Measurements from ENCODE around the gene UTP18.

UTP18 gene

DNA sequence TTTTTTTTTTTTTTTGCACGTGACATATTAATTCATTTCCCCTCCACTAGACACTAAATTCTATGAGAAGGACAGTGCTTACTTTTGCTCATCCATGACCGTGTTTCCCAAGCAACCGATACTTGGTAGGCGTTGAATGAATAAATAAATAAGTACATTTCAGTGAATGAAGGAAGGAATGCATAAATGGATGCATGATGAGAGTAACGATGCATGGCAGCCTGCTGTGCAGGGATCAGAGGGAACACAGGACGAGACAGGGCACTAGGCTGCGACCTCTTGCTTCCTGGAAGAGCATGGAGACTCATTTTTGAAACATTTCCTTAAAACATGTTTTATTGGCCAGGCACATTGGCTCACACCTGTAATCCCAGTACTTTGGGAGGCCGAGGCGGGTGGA is 84.2 kb downstream of the UTP18 start:
- no peak for DNase-seq
- intact Hi-C loops (cut with DNase I; ENCODE audit: low total_unique reads) = no loop called here
- peaks cover 0 to 3% of the 10 kb centered on the region in 2 donors for H3K27me3 ChIP-seq
- TF ChIP-seq, protein P1, sequence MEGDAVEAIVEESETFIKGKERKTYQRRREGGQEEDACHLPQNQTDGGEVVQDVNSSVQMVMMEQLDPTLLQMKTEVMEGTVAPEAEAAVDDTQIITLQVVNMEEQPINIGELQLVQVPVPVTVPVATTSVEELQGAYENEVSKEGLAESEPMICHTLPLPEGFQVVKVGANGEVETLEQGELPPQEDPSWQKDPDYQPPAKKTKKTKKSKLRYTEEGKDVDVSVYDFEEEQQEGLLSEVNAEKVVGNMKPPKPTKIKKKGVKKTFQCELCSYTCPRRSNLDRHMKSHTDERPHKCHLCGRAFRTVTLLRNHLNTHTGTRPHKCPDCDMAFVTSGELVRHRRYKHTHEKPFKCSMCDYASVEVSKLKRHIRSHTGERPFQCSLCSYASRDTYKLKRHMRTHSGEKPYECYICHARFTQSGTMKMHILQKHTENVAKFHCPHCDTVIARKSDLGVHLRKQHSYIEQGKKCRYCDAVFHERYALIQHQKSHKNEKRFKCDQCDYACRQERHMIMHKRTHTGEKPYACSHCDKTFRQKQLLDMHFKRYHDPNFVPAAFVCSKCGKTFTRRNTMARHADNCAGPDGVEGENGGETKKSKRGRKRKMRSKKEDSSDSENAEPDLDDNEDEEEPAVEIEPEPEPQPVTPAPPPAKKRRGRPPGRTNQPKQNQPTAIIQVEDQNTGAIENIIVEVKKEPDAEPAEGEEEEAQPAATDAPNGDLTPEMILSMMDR (IDR thresholded peaks at IDR 0.05) = no peak
- no peaks in the 10 kb centered on the region for H3K9me3 ChIP-seq
- H3K4me3 ChIP-seq = no peak overlapping the region
- H3K36me3 ChIP-seq = no peaks in the 10 kb centered on the region
- H3K4me1 ChIP-seq = no peaks in the 10 kb centered on the region
- H3K27ac ChIP-seq = no peak overlapping the region

DNA sequence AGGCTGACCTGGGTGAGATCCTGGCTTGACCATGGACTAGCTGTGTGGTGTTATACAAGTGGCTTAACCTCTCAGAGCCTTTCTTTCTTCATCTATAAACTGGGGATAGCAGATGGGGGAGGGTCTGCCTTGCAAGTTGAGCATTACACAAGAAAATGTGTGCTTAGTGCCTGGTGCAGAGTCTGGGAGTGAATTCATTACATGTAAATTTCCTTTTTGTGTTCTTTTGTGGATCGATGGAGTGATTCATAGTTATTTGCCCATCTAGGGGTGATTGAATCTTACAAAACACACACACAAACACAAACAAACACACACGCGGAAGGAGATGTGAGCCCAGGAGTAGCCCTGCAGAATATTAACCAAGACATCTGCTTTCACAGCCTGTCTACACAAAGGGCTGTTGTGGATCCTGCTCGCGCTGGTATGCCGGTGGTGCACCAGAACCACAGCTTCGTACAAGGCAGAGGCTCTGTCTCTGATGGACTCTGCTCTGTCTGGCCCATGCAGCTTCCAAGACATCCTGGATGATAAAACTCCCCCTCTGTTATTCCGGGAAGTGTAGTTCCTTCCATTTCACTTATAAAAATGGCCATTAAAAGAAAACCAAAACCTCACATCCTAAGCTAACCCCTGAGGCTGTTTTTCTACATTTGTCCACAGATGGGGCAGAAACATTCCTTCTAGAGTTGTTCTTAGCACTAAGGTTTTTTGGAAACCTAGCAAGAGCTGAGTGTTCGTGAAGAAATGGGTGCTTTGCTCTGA is 86.1 kb downstream of the UTP18 start:
- Histone ChIP-seq H3K4me3 (no peak overlapping the region), H3K36me3 (no peaks in the 10 kb centered on the region), H3K27ac (no peak overlapping the region), H3K9me3 (no peaks in the 10 kb centered on the region), H3K27me3 (peaks cover 0 to 6% of the 10 kb centered on the region in 2 donors), H3K4me1 (no peaks in the 10 kb centered on the region)
- DNase-seq = no peak
- TF ChIP-seq, protein P1 (IDR thresholded peaks at IDR 0.05) = no peak
- intact Hi-C loops (cut with DNase I; ENCODE audit: low total_unique reads) = no loop called here
